ENCODE data around the gene PAGR1. TPM values are rescaled to one million over a fixed set of nuclear protein-coding genes. Genes with fewer than 3 reads are reported as not detected.
"Not testable (repeated sequence)": the region's sequence is repeated elsewhere in the genome, so short reads cannot be mapped to it uniquely, and the experiment has no call there.

The PAGR1 gene
- total RNA-seq, 1 experiment from 2014 or later = 63.4 TPM

DNA sequence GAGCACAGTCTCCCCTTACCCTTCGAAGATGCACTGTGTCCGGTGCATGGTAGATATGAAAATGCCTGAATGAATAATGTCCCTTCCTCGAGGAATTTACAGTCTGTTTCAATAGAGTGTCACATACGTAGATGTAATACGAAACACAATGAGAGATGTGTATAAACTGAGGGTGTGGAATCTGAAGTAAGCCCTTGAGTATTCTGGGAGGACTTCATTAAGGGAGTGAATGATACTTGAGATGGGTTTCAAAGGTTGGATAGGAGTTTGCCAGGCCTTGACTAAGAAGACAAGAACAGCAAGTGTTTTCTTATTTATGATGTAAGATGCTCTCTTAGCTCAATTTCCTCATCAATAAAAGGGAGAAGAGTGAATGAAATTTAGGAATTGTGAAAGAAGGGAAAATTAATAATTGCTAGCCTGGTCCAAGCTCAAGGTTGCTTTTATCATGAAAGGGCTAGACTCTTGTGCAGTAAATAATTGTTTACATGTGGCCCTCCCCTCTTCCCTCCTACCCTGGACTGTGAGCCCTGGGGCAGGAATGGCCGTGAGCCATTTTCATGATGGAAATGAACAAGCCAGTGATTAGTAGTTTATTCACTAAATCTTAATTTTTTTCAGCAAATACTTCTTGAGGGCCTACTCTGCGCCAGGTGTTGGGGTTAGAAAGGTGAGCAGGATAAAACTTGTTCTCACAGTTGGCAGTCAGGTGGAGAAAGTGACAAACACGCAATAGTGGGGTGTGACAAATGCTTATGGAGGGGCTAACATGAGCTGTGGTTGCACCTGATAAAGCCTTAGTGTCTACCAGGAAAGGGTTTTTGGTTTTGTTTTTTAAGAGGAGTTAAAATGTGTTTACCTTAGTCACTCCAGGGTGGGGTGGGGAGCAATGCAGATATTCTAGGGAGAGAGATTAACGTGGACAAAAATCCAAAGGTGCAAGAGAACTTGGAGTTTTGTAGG, 23.8 kb upstream of the PAGR1 start:
- no peak for DNase-seq (ENCODE audit: low read depth)

DNA sequence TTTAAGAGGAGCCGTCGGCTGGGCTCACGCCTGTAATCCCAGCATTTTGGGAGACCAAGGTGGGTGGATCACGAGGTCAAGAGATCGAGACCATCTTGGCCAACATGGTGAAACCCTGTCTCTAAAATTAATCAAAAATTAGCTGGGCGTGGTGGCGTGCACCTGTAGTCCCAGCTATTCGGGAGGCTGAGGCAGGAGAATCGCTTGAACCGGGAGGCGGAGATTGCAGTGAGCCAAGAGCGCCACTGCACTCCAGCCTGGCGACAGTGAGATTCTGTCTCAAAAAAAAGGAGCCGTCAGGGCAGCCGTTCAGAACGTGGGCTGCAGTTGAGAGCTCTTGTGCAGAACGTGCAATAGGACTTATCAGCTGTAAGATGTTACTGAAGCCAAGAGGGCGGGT, 22.8 kb upstream of the PAGR1 start:
- DNase-seq (ENCODE audit: low read depth) = not testable (repeated sequence)

DNA sequence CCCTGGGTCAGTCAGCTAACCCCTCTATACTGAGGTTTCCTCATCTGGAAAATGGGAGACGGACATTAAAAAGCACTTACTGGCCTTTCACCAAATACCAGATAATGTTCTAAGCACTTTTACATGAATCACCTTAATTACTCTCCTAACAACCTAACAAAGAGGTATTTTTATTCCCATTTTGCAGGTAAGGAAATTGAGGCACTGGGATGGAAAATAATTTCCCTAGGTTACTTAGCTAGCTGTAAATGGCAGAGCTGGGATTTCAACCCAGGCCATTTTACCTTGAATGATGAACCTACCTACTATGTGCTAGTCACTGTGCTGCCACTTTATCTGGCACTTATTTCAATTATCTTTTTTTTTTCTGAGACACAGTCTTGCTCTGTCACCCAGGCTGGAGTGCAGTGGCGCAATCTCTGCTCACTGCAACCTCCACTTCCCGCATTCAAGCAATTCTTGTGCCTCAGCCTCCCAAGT, 21.7 kb upstream of the PAGR1 start:
- DNase-seq (ENCODE audit: low read depth) = no peak

DNA sequence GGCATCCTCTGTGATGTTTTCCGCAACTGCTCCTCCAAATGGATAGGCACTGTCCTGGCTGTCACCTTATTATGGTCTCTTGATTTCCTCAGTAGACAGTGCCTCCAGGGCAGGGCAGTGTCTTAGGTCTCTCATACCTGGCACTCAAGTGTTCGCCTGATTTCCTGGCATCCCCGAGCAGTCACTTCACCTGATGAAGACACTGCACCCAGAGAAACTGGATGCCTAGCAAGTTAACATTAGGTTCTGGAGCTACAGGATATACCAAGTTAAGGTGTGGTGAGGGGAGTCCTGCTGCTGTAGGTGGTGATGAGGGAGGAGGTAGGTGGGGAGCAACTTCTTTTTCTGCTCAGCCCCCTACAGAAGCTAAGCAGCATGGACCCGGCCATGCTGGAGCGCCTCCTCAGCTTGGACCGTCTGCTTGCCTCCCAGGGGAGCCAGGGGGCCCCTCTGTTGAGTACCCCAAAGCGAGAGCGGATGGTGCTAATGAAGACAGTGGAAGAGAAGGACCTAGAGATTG, 13.5 kb upstream of the PAGR1 start:
- no peak for DNase-seq (ENCODE audit: low read depth)

DNA sequence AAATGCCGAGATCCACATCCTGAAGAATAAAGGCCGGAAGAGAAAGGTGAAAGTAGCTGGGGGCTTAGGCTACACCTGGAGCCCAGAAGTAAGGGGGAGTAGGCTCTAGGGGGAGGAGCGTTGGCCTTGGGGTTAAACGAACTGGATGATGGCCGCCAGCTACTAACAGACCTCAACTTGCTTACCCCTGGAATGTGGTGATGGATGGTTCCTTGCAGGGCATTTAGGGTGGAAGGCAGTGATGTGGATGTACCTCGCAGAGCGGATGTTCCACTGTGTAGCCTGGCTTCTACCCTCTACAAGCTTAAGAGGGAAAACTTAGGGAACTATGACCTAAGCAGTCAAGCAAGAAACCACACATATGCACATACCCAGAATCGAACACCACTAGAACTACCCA, 11.9 kb upstream of the PAGR1 start:
- DNase-seq (ENCODE audit: low read depth) = no peak

DNA sequence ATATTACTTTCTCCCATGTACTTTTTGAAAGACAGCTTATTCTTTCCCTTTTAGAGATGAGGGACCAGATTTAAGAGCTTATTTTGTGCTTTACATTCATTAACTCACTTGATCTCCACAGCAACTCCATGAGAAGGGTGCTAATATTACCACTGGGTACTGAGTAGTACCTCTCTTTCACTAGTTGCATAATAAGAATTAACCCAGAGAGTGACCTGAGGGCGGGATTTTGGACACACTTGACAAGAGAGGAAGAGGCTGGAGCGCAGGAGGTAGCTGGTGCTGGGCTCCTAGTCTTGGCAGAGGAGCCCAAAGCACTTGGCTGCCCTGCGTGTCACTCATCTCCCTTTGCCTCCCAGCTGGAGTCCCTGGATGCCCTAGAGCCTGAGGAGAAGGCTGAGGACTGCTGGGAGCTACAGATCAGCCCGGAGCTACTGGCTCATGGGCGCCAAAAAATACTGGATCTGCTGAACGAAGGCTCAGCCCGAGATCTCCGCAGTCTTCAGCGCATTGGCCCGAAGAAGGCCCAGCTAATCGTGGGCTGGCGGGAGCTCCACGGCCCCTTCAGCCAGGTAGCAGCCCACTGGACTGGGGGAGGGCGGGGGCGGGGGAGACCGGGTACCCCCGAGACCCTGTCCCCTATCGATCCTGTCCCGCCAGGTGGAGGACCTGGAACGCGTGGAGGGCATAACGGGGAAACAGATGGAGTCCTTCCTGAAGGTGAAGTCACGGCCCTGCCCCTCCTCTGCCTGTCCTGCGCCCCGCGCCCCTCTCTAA, 11.3 kb upstream of the PAGR1 start:
- DNase-seq (ENCODE audit: low read depth) = no peak

DNA sequence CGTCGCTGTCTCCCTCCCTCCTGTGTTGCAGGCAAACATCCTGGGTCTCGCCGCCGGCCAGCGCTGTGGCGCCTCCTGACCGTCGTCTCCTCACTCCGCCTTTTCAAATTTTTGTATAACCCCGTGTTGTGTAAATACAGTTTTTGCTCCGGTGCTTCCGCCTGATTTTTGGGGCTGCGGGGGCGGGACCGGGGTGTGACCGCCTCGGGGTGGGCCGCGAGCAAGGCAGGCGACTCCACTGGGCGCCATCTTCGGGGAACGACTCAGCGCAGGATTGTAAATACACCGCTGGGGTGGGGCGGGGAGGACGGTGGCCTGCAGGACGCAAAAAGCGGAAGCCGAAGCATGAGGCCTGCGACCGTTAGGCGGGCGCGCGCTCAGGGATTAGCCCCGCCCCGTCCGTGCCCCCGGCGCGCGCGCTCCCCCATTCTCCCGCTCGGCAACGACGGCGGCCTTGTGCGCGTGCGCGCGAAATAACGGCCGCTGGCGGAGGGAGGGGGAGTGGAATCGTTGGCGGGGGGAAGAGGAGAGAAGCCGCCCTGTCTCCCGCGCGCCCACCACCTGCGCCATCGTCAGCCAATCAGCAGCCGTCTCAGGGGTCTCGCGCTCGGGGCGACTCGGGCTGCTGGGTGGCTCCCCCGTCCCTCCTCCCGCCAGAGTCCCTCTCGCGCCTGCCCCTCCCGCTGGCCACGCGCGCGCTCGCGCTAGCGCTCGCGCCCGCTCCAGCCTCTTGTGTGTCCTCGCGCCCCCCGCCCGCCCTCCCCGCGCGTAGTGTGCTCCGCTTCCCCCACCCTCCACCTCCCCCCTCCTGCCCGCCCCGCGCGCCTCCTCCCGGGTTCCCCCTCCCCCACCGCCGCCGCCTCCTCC, 10.5 kb upstream of the PAGR1 start:
- DNase-seq (ENCODE audit: low read depth) = peak; percentile 95

DNA sequence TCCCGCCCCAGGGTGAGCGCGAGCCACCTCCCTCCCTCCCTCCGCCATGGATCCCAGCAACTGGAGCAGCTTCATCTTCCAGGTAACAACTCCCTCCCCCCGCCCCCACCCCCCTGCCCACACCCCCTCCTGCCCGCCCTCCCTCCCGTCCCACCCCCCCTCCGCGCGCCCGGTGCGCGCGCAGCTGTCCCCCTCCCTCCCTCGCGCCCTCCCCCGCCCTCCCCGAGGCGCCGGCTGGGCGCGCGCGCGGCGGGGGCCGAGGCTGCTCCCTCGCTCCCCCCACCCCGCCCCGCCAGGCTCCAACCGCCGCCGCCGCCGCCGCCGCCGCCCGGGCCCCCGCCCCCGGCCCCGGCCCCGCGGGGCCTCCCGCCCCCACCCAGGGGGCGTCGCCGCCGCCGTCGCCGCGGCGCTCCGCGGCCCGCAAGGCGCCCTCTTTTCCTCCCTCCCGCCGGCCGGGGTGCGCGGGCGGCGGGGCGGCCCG, 9.8 kb upstream of the PAGR1 start, which contains the start of gene MAZ:
Gene MAZ (plus strand): TSS at position 431 of the 481 bp plus-strand sequence. CDS start 173 bp downstream, outside the sequence.
- DNase-seq (ENCODE audit: low read depth) = no peak

DNA sequence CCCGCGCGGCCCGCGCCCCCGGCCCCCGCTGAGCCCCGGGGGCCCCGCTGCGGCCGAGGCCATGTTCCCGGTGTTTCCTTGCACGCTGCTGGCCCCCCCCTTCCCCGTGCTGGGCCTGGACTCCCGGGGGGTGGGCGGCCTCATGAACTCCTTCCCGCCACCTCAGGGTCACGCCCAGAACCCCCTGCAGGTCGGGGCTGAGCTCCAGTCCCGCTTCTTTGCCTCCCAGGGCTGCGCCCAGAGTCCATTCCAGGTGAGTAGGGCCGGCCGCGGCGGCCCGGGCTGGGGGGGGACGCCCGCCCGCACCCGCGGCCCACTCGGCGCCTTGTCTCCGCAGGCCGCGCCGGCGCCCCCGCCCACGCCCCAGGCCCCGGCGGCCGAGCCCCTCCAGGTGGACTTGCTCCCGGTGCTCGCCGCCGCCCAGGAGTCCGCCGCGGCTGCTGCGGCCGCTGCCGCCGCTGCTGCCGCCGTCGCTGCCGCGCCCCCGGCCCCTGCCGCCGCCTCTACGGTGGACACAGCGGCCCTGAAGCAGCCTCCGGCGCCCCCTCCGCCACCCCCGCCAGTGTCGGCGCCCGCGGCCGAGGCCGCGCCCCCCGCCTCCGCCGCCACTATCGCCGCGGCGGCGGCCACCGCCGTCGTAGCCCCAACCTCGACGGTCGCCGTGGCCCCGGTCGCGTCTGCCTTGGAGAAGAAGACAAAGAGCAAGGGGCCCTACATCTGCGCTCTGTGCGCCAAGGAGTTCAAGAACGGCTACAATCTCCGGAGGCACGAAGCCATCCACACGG, 9.1 kb upstream of the PAGR1 start:
- peak; percentile 66 for DNase-seq (ENCODE audit: low read depth)

DNA sequence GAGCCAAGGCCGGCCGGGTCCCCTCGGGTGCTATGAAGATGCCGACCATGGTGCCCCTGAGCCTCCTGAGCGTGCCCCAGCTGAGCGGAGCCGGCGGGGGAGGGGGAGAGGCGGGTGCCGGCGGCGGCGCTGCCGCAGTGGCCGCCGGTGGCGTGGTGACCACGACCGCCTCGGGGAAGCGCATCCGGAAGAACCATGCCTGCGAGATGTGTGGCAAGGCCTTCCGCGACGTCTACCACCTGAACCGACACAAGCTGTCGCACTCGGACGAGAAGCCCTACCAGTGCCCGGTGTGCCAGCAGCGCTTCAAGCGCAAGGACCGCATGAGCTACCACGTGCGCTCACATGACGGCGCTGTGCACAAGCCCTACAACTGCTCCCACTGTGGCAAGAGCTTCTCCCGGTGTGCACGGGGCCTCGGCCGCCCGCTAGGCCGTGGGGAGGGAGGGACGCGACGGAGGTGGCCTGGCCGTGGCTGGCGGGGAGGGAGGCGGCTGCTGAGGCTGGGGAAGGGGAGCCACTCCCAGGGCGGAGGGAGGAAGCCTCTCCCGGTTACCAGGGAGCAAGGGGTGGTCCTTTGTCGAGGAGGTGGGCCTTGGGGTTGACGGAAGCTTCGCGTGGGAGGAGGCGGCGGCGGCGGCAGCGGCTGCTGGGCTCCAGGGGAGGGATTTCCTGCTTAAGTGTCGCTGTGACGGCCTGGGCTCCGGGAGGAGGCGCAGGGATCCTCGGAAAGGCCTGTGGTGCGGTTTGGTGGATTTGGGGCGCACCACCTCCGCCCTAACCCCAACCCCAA, 8.3 kb upstream of the PAGR1 start:
- peak; percentile 90 for DNase-seq (ENCODE audit: low read depth)

DNA sequence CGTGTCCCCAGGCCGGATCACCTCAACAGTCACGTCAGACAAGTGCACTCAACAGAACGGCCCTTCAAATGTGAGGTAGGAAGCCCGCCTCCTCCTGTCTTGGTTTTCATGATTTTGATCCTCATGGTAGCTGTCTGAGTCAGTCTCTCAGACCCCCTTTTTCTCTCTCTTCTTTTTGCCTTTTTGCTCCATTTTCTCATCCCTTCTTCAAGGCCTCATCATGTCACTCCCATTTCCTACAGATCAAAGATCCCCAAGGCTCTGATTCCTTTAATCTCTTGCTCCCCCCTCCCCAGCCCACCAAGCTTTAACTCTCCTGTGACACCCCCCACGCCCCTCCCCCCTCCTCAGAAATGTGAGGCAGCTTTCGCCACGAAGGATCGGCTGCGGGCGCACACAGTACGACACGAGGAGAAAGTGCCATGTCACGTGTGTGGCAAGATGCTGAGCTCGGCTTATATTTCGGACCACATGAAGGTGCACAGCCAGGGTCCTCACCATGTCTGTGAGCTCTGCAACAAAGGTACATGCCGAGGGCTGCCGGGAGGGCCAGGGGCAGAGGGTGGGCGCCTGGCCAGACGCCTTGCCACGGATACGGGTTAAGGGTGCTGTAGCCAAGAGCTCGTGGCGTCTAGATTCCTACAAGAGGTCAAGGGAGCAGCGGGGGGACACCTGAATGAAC, 7.6 kb upstream of the PAGR1 start:
- DNase-seq (ENCODE audit: low read depth) = no peak

DNA sequence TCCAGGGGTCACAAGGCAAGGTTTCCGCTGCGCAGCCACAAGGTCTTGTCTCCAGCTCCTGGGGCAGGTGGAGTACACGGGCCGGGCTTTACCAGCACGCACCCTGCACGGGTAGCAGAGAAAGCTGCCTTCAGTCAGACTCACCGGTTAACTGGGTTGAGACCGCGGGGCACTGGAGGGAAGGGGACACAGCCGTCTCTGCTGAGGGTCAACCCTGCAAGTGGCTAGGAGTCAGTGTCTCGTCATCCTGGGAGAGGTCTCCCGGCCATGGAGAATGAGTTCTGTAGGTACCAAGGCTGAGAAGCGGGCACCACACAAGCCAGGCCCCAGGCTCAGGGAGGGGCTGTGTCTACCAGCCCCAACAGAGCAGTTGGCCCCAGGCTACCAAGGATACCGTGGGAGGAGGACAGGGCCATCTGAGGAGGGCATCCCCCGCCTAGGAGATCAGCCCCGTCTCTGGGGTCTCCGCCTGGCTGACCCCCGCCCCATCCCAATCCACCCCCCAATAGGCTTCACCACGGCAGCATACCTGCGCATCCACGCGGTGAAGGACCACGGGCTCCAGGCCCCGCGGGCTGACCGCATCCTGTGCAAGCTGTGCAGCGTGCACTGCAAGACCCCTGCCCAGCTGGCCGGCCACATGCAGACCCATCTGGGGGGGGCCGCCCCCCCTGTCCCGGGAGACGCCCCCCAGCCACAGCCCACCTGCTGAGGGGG, 6.8 kb upstream of the PAGR1 start:
- no peak for DNase-seq (ENCODE audit: low read depth)

DNA sequence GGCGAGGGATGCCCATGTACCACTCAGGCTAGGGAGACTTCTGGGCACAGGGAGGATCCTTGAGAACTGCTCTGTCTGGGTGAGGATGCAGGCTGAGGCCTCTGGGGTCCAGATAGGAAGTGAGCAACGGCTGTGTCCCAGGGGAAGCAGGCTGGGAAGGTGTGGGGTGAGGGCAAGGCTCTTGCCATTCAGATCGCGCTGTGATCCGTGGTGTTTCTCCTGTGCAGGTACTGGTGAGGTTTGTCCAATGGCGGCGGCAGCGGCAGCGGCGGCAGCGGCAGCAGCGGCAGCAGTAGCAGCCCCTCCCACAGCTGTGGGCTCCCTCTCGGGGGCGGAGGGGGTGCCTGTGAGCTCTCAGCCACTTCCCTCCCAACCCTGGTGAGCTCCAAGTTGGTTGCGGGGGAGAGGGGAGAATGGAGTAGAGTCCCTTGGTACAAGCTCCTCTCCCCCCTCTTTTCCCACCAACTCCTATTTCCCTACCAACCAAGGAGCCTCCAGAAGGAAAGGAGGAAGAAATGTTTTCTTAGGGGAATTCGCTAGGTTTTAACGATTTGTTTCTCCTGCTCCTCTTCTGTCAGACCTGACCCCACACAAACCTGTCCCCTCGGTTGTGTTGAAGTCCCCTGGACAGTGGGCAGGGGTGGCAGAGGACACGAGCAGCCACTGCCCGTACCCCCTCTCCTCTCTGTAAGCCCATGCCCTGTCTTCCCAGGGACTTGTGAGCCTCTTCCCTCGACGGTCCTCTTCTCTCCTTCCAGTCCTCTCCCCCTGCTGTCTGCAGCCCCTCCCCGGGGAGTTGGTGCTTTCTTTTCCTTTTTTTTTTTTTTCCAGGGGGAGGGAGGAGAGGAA, 5.9 kb upstream of the PAGR1 start:
- no peak for DNase-seq (ENCODE audit: low read depth)

DNA sequence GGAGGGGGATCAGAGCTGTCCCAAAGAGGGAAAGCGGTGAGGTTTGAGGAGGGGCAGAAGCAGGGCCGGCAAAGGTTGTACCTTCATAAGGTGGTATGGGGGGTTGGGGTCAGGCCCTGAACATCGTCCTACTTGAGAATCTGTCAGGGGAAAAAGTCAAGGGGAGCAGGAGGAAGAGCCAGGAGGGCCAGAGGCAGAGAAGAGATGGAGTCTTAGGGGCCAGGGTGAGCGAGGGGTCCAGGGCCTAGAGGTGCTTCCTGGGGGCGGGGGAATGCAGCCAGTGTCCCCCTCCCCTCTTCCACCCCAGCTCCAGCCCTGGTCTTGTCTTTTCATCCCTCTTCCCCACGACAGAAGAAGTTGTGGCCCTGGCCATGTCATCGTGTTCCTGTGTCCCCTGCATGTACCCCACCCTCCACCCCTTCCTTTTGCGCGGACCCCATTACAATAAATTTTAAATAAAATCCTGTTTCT, 5.2 kb upstream of the PAGR1 start:
- no peak for DNase-seq (ENCODE audit: low read depth)

DNA sequence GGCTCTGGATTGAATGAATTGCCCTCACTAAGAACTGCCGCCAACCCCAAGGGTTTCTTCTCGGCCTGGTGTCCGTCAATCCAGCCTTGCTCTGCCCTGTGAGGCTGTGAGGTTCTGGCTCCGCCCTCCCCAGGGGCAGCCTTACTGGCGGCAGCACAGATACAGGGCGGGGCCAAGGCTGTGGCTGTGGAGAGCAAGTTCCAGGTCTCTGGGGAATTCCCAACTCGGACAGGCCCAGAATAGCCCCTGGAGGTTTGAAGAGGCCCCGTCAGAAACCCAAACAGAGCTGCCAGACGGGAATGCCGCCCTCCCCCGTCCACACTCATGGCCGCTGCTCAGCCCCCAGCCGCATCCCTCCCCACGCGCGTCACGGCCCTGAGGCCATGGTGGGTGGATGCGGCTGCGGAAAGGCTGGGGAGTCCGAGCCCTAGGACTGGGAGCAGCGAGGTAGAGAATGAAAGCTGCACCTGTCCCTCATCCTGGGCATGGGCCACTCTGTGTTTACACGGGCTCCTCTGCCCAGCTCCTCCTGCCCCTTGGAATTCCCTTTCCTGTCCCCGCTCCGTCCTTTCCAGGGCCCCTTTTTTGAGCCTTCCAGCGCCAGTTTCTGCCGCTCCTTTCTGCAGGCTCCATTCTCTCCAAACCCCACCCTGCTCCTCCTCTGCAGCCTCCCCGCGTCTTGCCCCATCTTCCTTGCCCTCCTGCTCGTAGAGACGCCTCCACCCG, 4.6 kb upstream of the PAGR1 start:
- DNase-seq (ENCODE audit: low read depth) = peak; percentile 97

Measured in LHCN-M2 (cell line).